HepG2 (cell line): ENCODE measurements around the gene SH3PXD2A. TPM values are rescaled to one million over a fixed set of nuclear protein-coding genes. Genes with fewer than 3 reads are reported as not detected.

Source experiments
- HHEX ChIP-seq: IDR thresholded peaks from 2 replicates; pipeline ENCODE4 v1.6.1; 2016; ENCODE audit warnings: control low read depth
- ISL2 ChIP-seq: sonication (generic); formaldehyde crosslinking; IDR thresholded peaks from 2 replicates; pipeline ENCODE4 v1.5.0; 2020; ENCODE audit warnings: missing genetic modification reagents
- MAFG ChIP-seq: sonication (generic); formaldehyde crosslinking; IDR thresholded peaks from 2 replicates; pipeline ENCODE4 v1.5.1; 2020; ENCODE audit warnings: mild to moderate bottlenecking, missing genetic modification reagents
- MEF2D ChIP-seq: sonication (generic); formaldehyde crosslinking; IDR thresholded peaks from 2 replicates; pipeline ENCODE4 v1.5.1; 2020; ENCODE audit warnings: mild to moderate bottlenecking, missing genetic modification reagents
- ZNF225 ChIP-seq: sonication (generic); formaldehyde crosslinking; IDR thresholded peaks from 2 replicates; pipeline ENCODE4 v1.4.0; 2020; ENCODE audit warnings: mild to moderate bottlenecking, missing genetic modification reagents
- ZNF782 ChIP-seq: sonication (generic); formaldehyde crosslinking; IDR thresholded peaks from 2 replicates; pipeline ENCODE4 v1.4.0; 2020; ENCODE audit warnings: missing genetic modification reagents, mild to moderate bottlenecking, borderline replicate concordance
- polyA plus RNA-seq, 8 experiments: library from polyadenylated mRNA; depleted of rRNA in 3 of 8; stranded (reverse) in 7 of 8; unstranded in 1 of 8; fragments of >200 nt; fragmentation: Illumina TruSeq in 4 of 8; extraction: Trizol in 4 of 8; gene quantifications; 2 replicates each; pipeline versions ENCODE4 v1.2.1 to v1.2.3, GENCODE V29; 2011 to 2016; ENCODE audit warnings: low read depth in 4 of 8, missing spikeins in 1 of 8, mixed read lengths in 1 of 8; ENCODE audit not compliant: insufficient read depth in 1 of 8
- total RNA-seq, 5 experiments: library from RNA; depleted of rRNA; stranded (reverse); fragments of >200 nt; fragmentation: Illumina TruSeq; extraction: Trizol; gene quantifications; 2 replicates each; pipeline ENCODE4 v1.2.3, GENCODE V29; 2016; ENCODE audit warnings: low read depth in 1 of 5
- TF ChIP-seq, protein P1 (sequence below): IDR thresholded peaks from 2 replicates; pipeline ENCODE4 v1.6.1; 2016
- TF ChIP-seq, protein P2 (sequence below), 2 experiments: sonication (generic) in 1 of 2; formaldehyde crosslinking in 1 of 2; IDR thresholded peaks; 2 replicates each; pipeline versions ENCODE4 v1.4.0 to v1.6.1; 2016 to 2020; ENCODE audit warnings: borderline replicate concordance in 1 of 2, low read depth in 1 of 2, mild to moderate bottlenecking in 1 of 2, missing genetic modification reagents in 1 of 2
- TF ChIP-seq, protein P3 (sequence below): sonication (generic); formaldehyde crosslinking; IDR thresholded peaks from one replicate; pipeline ENCODE4 v1.5.1; 2020; ENCODE audit warnings: mild to moderate bottlenecking, missing genetic modification reagents; ENCODE audit errors: not compliant biosample characterization
- TF ChIP-seq, protein P4 (sequence below): sonication (generic); formaldehyde crosslinking; IDR thresholded peaks from 2 replicates; pipeline ENCODE4 v1.4.0; 2020; ENCODE audit warnings: missing genetic modification reagents
- TF ChIP-seq, protein P5 (sequence below): IDR thresholded peaks from 2 replicates; pipeline ENCODE4 v1.6.1; 2016

The SH3PXD2A gene
- total and polyA plus RNA-seq, 2 of the 13 experiments (the other 11 are each of a cell fraction or from before 2014, with no cell fraction given) = 11.1 to 11.3 TPM

DNA sequence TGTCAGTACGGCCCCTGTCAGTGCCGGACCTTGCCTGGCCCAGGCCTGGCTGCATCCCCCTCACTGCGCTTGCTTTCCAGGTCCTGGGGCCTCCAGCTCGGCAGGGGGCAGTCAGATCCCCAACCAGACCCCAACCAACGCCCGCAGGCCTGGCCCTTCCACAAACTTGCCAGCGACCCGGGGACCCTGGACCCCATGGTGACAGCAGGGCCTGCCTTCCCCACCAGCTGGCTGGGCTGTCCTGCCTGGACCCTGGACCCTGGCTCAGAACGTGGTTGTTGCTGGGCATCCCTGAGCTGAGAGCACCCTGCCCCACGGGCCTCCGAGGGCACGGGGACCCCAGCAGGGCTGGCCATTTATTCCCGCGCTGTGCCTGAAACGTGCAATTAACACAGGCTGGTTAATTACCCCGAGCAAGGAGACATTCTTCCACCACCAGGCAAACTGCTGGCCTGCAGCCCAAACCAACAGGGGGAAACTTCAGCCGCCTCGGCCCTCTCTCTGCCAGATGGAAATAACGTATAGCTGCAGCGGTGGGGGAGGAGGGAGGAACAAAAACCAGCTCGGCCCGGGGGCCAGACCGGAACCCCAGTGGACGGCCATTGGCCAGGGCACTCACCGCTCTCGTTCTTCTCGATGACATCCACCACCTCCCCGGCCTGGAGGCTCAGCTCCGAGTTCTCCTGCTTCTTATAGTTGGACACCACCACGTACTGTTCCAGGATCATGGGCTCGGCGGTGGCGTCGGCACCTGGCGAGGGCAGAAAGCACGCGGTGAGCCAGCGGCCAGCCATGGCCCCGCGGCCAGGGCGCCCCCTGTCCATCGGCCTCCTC, 194.8 kb downstream of the SH3PXD2A start (continued):
- TF ChIP-seq, protein P1, sequence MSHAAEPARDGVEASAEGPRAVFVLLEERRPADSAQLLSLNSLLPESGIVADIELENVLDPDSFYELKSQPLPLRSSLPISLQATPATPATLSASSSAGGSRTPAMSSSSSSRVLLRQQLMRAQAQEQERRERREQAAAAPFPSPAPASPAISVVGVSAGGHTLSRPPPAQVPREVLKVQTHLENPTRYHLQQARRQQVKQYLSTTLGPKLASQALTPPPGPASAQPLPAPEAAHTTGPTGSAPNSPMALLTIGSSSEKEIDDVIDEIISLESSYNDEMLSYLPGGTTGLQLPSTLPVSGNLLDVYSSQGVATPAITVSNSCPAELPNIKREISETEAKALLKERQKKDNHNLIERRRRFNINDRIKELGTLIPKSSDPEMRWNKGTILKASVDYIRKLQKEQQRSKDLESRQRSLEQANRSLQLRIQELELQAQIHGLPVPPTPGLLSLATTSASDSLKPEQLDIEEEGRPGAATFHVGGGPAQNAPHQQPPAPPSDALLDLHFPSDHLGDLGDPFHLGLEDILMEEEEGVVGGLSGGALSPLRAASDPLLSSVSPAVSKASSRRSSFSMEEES (CRISPR knock-in tag) = no peak; the same call in 1 of the 2 replicates
- TF ChIP-seq ISL2 = no peak
- TF ChIP-seq ZNF782 (CRISPR knock-in tag) = 0 out of 2 replicates have a peak, but pooled peaks have one; percentile 68
- TF ChIP-seq, protein P2, sequence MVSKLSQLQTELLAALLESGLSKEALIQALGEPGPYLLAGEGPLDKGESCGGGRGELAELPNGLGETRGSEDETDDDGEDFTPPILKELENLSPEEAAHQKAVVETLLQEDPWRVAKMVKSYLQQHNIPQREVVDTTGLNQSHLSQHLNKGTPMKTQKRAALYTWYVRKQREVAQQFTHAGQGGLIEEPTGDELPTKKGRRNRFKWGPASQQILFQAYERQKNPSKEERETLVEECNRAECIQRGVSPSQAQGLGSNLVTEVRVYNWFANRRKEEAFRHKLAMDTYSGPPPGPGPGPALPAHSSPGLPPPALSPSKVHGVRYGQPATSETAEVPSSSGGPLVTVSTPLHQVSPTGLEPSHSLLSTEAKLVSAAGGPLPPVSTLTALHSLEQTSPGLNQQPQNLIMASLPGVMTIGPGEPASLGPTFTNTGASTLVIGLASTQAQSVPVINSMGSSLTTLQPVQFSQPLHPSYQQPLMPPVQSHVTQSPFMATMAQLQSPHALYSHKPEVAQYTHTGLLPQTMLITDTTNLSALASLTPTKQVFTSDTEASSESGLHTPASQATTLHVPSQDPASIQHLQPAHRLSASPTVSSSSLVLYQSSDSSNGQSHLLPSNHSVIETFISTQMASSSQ (IDR thresholded peaks at IDR 0.05; ENCODE audit: low read depth) = no peak
- TF ChIP-seq, protein P2 (CRISPR knock-in tag; IDR thresholded peaks at IDR 0.05; ENCODE audit: borderline replicate concordance) = 0 out of 2 replicates have a peak, but pooled peaks have one; percentile 33
- no peak for TF ChIP-seq MEF2D (CRISPR knock-in tag)
- TF ChIP-seq, protein P3, sequence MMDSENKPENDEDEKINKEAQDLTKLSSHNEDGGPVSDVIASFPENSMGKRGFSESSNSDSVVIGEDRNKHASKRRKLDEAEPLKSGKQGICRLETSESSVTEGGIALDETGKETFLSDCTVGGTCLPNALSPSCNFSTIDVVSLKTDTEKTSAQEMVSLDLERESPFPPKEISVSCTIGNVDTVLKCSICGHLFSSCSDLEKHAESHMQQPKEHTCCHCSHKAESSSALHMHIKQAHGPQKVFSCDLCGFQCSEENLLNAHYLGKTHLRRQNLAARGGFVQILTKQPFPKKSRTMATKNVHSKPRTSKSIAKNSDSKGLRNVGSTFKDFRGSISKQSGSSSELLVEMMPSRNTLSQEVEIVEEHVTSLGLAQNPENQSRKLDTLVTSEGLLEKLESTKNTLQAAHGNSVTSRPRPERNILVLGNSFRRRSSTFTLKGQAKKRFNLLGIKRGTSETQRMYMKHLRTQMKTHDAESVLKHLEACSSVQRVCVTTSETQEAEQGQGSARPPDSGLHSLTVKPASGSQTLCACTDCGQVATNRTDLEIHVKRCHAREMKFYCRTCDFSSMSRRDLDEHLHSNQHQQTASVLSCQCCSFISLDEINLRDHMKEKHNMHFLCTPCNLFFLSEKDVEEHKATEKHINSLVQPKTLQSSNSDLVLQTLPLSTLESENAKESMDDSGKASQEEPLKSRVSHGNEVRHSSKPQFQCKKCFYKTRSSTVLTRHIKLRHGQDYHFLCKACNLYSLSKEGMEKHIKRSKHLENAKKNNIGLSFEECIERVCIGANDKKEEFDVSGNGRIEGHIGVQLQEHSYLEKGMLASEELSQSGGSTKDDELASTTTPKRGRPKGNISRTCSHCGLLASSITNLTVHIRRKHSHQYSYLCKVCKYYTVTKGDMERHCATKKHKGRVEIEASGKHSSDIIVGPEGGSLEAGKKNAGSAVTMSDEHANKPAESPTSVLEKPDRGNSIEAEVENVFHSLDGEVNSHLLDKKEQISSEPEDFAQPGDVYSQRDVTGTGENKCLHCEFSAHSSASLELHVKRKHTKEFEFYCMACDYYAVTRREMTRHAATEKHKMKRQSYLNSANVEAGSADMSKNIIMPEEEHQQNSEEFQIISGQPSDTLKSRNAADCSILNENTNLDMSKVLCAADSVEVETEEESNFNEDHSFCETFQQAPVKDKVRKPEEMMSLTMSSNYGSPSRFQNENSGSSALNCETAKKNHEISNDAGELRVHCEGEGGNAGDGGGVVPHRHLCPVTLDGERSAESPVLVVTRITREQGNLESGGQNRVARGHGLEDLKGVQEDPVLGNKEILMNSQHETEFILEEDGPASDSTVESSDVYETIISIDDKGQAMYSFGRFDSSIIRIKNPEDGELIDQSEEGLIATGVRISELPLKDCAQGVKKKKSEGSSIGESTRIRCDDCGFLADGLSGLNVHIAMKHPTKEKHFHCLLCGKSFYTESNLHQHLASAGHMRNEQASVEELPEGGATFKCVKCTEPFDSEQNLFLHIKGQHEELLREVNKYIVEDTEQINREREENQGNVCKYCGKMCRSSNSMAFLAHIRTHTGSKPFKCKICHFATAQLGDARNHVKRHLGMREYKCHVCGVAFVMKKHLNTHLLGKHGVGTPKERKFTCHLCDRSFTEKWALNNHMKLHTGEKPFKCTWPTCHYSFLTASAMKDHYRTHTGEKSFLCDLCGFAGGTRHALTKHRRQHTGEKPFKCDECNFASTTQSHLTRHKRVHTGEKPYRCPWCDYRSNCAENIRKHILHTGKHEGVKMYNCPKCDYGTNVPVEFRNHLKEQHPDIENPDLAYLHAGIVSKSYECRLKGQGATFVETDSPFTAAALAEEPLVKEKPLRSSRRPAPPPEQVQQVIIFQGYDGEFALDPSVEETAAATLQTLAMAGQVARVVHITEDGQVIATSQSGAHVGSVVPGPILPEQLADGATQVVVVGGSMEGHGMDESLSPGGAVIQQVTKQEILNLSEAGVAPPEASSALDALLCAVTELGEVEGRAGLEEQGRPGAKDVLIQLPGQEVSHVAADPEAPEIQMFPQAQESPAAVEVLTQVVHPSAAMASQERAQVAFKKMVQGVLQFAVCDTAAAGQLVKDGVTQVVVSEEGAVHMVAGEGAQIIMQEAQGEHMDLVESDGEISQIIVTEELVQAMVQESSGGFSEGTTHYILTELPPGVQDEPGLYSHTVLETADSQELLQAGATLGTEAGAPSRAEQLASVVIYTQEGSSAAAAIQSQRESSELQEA (CRISPR knock-in tag) = no peak
- no peak for TF ChIP-seq HHEX (CRISPR knock-in tag)
- TF ChIP-seq, protein P4, sequence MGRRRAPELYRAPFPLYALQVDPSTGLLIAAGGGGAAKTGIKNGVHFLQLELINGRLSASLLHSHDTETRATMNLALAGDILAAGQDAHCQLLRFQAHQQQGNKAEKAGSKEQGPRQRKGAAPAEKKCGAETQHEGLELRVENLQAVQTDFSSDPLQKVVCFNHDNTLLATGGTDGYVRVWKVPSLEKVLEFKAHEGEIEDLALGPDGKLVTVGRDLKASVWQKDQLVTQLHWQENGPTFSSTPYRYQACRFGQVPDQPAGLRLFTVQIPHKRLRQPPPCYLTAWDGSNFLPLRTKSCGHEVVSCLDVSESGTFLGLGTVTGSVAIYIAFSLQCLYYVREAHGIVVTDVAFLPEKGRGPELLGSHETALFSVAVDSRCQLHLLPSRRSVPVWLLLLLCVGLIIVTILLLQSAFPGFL (CRISPR knock-in tag) = no peak
- TF ChIP-seq, protein P5, sequence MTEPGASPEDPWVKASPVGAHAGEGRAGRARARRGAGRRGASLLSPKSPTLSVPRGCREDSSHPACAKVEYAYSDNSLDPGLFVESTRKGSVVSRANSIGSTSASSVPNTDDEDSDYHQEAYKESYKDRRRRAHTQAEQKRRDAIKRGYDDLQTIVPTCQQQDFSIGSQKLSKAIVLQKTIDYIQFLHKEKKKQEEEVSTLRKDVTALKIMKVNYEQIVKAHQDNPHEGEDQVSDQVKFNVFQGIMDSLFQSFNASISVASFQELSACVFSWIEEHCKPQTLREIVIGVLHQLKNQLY = peak; percentile 15; the same call in 1 of the 2 replicates
- no peak for TF ChIP-seq MAFG (CRISPR knock-in tag)
- TF ChIP-seq ZNF225 (CRISPR knock-in tag) = no peak; the same call in 1 of the 2 replicates
